GM21619 (cell line): ENCODE data around the gene UTP11.
A peak's percentile ranks its signal among the peaks of the same experiment; 100 is the strongest.
"Not testable (repeated sequence)": the region's sequence is repeated elsewhere in the genome, so short reads cannot be mapped to it uniquely, and the experiment has no call there.

ENCODE experiments used
- ATAC-seq: cut with Tn5 transposase; IDR thresholded peaks from one replicate; pipeline ENCODE4 v1.9.1; 2021; ENCODE audit not compliant: unreplicated experiment

The UTP11 gene

GRCh38 chr1:38012363-38013226, at the start of gene UTP11:
UTP11 (plus strand) TSS chr1:38012734; CDS start chr1:38012803, 69 bp downstream.
- peak; percentile 94 for ATAC-seq

- not testable (repeated sequence) for ATAC-seq
These were observed 48.4 kb upstream of the UTP11 start for GRCh38 chr1:37964106-37964505.

DNA sequence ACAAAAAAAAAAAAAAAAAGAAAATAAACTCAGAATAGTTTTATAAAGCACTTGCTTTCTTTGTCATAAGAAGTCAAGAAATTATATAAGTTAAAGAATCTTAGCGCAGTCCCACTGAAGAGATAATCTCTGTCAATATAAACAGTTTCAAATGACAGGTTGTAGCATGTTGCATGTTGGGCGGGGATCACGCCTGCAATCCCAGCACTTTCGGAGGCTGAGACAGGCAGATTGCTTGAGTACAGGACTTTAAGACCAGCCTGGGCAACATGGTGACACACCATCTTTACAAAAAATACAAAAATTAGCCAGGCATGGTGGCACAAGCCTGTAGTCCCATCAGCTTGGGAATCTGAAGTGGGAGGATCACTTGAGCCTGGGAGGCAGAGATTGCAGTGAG, 47.2 kb upstream of the UTP11 start:
- no peak for ATAC-seq

DNA sequence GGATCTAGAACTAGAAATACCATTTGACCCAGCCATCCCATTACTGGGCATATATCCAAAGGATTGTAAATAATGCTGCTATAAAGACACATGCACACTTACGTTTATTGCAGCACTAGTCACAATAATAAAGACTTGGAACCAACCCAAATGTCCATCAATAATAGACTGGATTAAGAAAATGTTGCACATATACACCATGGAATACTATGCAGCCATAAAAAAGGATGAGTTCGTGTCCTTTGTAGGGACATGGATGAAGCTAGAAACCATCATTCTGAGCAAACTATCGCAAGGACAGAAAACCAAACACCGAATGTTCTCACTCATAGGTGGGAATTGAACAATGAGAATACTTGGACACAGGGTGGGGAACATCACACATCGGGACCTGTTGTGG, 38.9 kb upstream of the UTP11 start:
- not testable (repeated sequence) for ATAC-seq

DNA sequence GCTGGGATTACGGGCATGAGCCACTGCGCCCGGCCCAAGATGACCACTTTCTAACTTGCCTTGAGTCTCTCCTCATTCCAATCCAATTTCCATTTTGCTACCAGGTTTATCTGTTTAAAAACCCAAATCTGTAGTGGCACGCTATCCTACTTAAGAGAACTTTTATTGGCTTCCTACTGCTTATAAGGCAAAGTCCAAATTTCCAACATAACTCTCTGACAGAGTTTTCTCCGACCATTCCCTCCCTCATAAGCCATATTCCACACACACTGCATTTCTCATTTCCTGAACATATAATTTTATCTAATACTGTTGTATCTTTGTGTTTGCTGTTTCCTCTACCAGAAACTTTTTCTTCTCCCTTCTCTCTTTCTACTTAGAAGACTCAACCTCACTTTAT, 38.0 kb upstream of the UTP11 start:
- ATAC-seq = no peak

GRCh38 chr1:37975083-37975482, 37.5 kb upstream of the UTP11 start:
- not testable (repeated sequence) for ATAC-seq

DNA sequence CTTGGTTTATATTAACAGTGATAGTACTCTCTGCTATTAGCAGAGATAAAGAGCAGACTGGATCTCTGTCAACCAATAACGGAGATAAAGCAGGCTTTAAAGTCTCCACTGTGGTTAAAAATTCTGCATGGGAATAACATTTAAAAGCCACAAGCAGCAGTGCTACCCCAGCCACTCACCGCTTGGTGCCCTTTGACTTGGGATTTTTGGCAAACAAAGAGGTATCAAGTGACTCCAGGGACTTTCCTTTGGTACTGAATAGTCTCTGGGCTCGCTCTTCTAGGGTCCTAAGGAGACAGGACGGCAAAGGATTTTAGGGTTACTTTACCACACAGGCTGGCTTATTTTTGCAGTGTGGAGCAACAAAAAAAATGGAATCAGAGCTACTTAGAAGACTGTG, 34.0 kb upstream of the UTP11 start:
- ATAC-seq = no peak

DNA sequence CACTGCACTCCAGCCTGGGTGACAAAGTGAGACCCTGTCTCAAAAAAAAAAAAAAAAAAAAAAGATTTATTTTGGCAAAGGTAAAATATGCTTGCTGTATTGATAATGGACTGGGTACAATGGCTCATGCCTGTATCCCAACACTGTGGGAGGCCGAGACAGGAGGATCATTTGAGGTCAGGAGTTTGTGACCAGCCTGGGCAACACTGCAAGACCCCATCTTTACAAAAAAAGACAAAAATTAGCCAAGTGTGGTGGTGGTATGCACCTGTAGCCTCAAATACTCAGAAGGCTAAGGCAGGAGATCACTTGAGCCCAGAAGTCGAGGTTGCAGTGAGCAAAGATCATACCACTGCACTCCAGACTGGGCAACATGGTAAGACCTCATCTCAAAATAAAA, 29.0 kb upstream of the UTP11 start:
- ATAC-seq = no peak

DNA sequence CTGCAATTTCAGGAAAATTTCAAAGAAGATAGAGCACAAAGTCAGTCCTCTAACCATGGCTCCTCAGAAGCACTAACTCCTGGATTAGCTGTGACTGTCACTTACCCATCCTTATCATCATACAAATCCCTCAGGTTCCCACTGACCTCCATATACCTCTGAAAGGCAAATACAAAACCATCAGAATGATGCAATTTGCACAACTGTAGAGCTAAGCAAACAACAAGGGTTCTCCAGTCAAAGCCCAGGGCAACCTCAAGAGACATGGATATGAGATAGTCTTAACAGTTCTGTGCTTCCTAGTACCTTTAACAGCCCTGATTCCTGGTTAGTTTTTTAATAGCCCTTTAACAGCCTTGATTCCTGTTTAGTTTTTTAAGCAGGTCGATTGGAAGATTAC, 24.9 kb upstream of the UTP11 start:
- ATAC-seq = no peak

DNA sequence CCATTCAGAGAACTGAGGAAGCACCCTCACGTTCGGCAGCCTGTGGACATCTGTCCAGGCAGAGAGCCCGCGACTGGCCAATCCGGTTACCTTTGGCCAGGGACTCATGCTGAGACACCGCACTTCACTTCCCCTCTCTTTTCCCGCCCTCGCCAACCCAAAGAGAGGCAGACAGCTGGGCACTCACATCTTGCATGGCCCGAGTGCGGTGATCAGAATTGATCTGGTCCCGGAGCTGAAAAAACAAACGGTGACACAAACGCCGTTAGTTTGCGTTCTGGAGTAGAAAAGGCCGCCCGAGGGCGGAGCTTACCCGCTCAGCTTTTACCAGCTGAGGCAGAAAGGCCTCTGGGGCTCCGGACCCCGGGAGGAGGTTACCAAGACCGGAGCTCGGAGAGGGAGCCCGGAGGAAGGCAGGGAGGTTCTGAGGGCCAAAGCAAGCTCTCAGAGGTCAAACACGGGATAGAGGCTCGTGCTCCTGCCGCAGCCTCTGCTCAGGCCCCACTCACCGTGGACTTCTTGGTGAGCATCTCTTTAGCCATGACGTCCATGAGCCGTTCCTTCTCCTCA, 23.1 kb upstream of the UTP11 start:
- ATAC-seq = peak; percentile 24

- no peak for ATAC-seq
These were observed 17.5 kb upstream of the UTP11 start for GRCh38 chr1:37994886-37995566.

DNA sequence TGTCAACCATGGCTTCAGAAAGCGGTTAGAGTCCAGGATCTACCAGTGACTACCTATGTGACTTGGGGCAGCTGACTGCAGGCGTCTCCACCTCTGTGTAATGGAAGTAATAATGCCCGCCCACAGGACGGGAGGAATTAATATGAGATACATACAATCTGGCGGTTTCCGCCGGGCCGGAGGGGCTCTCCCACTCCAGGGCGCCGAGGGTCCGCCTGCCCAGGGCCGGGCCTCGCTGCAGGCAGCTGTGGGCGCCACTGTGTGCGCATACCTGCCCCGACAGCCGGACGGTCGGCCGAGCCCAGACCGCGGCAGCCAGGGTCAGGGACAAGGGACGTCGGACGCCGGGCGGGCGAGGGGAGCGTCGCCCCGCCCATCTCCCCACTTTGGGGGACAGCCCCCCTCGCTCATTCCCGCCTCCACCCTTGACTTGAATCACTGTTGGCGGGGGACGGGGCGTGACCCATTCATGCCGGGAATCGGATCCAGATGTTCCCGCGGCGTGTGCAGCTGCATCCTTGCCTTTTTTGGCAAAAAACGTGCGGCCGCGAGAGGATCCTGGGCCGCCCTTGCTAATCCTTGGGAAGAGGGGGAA, 16.7 kb upstream of the UTP11 start:
- ATAC-seq = no peak

GRCh38 chr1:37997256-37998088, 15.1 kb upstream of the UTP11 start:
- no peak for ATAC-seq

DNA sequence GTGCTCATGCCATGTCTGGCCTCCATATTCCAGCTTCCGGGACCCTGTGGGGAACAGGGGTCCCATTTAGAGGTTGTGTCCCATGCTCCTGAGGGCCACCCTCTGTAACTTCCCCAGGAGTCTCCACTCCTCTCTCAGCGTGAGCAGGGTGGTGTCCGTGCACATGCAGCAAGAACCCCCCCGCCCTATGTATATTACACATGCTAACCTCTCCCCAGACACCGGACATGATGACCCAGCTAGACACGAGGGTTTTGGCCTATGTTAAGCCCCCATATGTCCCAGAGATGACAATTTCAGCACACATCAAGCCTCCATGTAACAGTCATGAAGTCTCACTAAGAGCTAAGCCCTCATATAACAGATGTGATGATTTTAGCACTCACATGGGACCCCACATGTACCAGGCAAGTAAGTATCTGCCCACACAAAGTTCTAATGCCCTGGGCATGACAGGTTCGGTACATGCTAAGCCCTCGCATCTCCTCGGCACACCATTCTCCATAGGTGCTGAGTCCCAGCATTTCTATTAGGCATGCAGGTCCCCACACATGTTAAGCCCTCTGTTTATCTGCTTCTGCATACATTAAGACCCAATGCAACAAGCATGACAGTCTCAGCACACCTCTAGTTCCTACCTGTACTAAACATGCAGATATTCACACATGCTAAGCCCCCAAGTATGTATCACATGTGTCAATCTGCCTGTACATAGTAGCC, 14.3 kb upstream of the UTP11 start:
- ATAC-seq = no peak

- ATAC-seq = no peak
These were observed 13.6 kb upstream of the UTP11 start for GRCh38 chr1:37998913-37999429.

- no peak for ATAC-seq
These were observed 12.9 kb upstream of the UTP11 start for GRCh38 chr1:37999430-38000232.

DNA sequence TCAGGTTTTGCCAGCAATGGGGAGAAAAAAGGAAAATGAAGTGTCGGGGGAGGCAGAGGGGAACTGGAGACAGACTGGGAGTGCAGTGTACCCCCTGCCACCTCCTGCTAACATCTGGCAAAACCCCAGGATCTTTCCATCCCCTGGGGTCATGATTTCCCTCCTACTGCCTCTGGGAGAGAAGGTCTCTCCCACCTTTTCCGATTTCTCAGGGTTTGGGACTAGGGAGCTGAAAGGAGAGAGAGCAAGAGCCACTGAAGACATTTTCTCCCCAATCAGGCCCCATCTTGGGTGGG, 12.4 kb upstream of the UTP11 start:
- ATAC-seq = no peak

GRCh38 chr1:38000529-38001455, 11.7 kb upstream of the UTP11 start:
- no peak for ATAC-seq
